GM18951 (cell line): ENCODE data around the gene FNDC3B.

Experiments used
- POLR2A ChIP-seq: IDR thresholded peaks from 4 replicates; pipeline ENCODE4 v1.6.1; 2011; ENCODE audit warnings: mild to moderate bottlenecking; ENCODE audit not compliant: insufficient read length, insufficient read depth; ENCODE audit errors: extremely low read depth
- in situ Hi-C: fragments of 300-500 bp; cut with MboI; formaldehyde crosslinking; loops from one replicate; pipeline ENCODE4 v1.12.0; 2022; ENCODE audit warnings: low sequenced_read_pairs, mixed read lengths, inconsistent platforms; ENCODE audit not compliant: unreplicated experiment

Gene FNDC3B

GRCh38 chr3:172077197-172077757 is 37.9 kb downstream of the FNDC3B start:
- no peak for TF ChIP-seq POLR2A
- in situ Hi-C loops = no loop called here

- TF ChIP-seq POLR2A = no peak
- in situ Hi-C loops = no loop called here
Measured at GRCh38 chr3:172078244-172078643, 38.9 kb downstream of the FNDC3B start.

GRCh38 chr3:172078721-172079120 is 39.3 kb downstream of the FNDC3B start:
- in situ Hi-C loops = no loop called here
- TF ChIP-seq POLR2A = no peak

- in situ Hi-C loops = no loop called here
- TF ChIP-seq POLR2A = no peak
Measured at GRCh38 chr3:172079326-172079976, 40.1 kb downstream of the FNDC3B start.

GRCh38 chr3:172080503-172080902 is 41.1 kb downstream of the FNDC3B start:
- in situ Hi-C loops = no loop called here
- no peak for TF ChIP-seq POLR2A

GRCh38 chr3:172082269-172082668 is 42.9 kb downstream of the FNDC3B start:
- TF ChIP-seq POLR2A = no peak
- in situ Hi-C loops = no loop called here

- in situ Hi-C loops = no loop called here
- no peak for TF ChIP-seq POLR2A
Measured at GRCh38 chr3:172082820-172083513, 43.6 kb downstream of the FNDC3B start.

- in situ Hi-C loops = no loop called here
- no peak for TF ChIP-seq POLR2A
Measured at GRCh38 chr3:172083995-172084409, 44.6 kb downstream of the FNDC3B start.

- in situ Hi-C loops = no loop called here
- no peak for TF ChIP-seq POLR2A
Measured at GRCh38 chr3:172084871-172085556, 45.6 kb downstream of the FNDC3B start.

GRCh38 chr3:172085557-172085895 is 46.1 kb downstream of the FNDC3B start:
- TF ChIP-seq POLR2A = no peak
- in situ Hi-C loops = no loop called here

GRCh38 chr3:172086071-172086470 is 46.7 kb downstream of the FNDC3B start:
- TF ChIP-seq POLR2A = no peak
- in situ Hi-C loops = no loop called here

- in situ Hi-C loops = no loop called here
- TF ChIP-seq POLR2A = no peak
Measured at GRCh38 chr3:172087198-172087597, 47.8 kb downstream of the FNDC3B start.
